Measurements from ENCODE around the gene CRYBB2. TPM values are rescaled to one million over a fixed set of nuclear protein-coding genes. Genes with fewer than 3 reads are reported as not detected.
"Not testable (repeated sequence)": the region's sequence is repeated elsewhere in the genome, so short reads cannot be mapped to it uniquely, and the experiment has no call there.

The CRYBB2 gene
- total RNA-seq, 2 experiments from 2014 or later, result not detected

DNA sequence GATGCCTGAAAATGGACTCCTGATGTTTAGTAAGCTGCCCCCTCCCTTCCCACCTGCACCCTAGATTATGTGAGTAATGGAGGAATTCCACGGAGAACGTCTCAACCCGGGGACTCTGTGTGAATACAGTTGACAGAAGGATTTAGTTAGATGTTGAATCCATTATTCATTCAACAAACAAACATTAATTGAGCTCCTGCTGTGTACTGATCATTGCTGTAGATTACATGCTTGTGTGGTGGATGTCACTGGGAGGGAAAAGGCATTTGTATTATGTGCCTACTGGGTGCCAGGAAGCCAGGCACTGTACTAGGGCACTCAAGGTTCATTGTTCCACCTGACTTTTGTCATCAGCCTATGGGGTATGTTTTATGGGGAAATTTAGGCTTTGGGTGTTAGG is 42.6 kb upstream of the CRYBB2 start:
- Histone ChIP-seq H3K4me3 (ENCODE audit: low read length) (no peak overlapping the region), H3K27me3 (ENCODE audit: control insufficient read depth in 1 of 2, insufficient read depth in 2 of 2, low read length in 2 of 2) (no peaks in the 10 kb centered on the region), H3K27ac (ENCODE audit: low read depth in 1 of 2, low read length in 2 of 2) (no peak overlapping the region), H3K36me3 (ENCODE audit: insufficient read depth, low read length) (no peaks in the 10 kb centered on the region), H3K4me1 (ENCODE audit: insufficient read depth, low read length) (no peaks in the 10 kb centered on the region), H3K9me3 (ENCODE audit: control insufficient read depth in 1 of 2, insufficient read depth in 1 of 2, low read length in 2 of 2) (peaks cover 0 to 20% of the 10 kb centered on the region in 2 experiments)
- Mint-ChIP-seq H3K27ac (no peak overlapping the region), H3K36me3 (ENCODE audit: low read depth) (peaks cover 77% of the 10 kb centered on the region), H3K4me1 (ENCODE audit: low read depth) (no peaks in the 10 kb centered on the region), H3K9me3 (no peaks in the 10 kb centered on the region), H3K4me3 (no peak overlapping the region), H3K27me3 (no peaks in the 10 kb centered on the region)
- TF ChIP-seq, protein P1, sequence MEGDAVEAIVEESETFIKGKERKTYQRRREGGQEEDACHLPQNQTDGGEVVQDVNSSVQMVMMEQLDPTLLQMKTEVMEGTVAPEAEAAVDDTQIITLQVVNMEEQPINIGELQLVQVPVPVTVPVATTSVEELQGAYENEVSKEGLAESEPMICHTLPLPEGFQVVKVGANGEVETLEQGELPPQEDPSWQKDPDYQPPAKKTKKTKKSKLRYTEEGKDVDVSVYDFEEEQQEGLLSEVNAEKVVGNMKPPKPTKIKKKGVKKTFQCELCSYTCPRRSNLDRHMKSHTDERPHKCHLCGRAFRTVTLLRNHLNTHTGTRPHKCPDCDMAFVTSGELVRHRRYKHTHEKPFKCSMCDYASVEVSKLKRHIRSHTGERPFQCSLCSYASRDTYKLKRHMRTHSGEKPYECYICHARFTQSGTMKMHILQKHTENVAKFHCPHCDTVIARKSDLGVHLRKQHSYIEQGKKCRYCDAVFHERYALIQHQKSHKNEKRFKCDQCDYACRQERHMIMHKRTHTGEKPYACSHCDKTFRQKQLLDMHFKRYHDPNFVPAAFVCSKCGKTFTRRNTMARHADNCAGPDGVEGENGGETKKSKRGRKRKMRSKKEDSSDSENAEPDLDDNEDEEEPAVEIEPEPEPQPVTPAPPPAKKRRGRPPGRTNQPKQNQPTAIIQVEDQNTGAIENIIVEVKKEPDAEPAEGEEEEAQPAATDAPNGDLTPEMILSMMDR (IDR thresholded peaks at IDR 0.05), result no peak
- no peak for DNase-seq
- intact Hi-C loops (cut with DNase I, micrococcal nuclease), result no loop called here
- ChIA-PET CTCF (no interaction called here), POLR2A (no interaction called here)
- ATAC-seq (ENCODE audit: poor library complexity), result no peak

DNA sequence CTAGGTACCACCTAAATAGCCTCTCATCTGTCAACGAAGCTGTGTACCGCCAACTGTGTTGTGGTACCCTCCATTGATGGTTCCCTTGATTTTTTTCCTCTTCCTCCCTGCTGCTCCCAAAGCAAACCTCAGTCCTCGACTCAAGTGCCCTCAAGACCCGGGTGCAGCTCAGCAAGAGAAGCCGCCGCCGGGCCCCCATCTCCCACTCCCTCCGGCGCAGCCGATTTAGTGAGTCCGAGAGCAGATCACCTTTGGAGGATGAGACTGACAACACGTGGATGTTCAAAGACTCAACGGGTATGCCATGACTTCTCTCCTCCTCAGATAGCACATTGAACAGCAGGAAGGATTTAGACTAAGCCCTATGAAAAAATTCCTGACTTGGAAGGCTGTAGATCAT is 42.2 kb upstream of the CRYBB2 start:
- Histone ChIP-seq H3K4me3 (ENCODE audit: low read length) (no peak overlapping the region), H3K9me3 (ENCODE audit: control insufficient read depth in 1 of 2, insufficient read depth in 1 of 2, low read length in 2 of 2) (peaks cover 0 to 20% of the 10 kb centered on the region in 2 experiments), H3K27ac (ENCODE audit: low read depth in 1 of 2, low read length in 2 of 2) (no peak overlapping the region), H3K4me1 (ENCODE audit: insufficient read depth, low read length) (no peaks in the 10 kb centered on the region), H3K27me3 (ENCODE audit: control insufficient read depth in 1 of 2, insufficient read depth in 2 of 2, low read length in 2 of 2) (no peaks in the 10 kb centered on the region), H3K36me3 (ENCODE audit: insufficient read depth, low read length) (no peaks in the 10 kb centered on the region)
- Mint-ChIP-seq H3K4me3 (no peak overlapping the region), H3K27ac (no peak overlapping the region), H3K4me1 (ENCODE audit: low read depth) (no peaks in the 10 kb centered on the region), H3K36me3 (ENCODE audit: low read depth) (peaks cover 75% of the 10 kb centered on the region), H3K27me3 (no peaks in the 10 kb centered on the region), H3K9me3 (no peaks in the 10 kb centered on the region)
- intact Hi-C loops (cut with DNase I, micrococcal nuclease), result no loop called here
- POLR2A ChIA-PET, result no interaction called here
- CTCF ChIA-PET, result no interaction called here
- TF ChIP-seq, protein P1 (IDR thresholded peaks at IDR 0.05), result no peak
- no peak for ATAC-seq (ENCODE audit: poor library complexity)
- no peak for DNase-seq

DNA sequence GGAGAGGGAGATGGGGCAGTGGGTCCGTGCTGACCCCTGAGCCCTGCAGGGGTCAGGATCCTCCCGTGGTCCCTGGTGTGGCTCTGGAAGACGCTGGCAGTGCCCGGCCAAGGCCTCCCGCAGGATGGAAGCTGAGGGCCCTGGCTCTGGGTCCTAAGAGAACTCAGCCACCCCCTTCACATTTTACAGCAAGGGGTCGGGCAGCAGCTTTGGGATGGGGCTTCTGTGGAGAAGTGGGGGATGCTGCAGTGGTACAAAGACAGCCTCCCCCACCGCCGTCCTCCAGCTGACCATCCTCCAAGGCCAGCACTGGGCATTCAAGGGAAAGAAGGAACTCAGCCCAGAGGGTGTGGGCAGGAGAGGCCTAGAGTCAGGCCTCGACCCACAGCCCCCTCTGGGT is 41.5 kb upstream of the CRYBB2 start:
- no peak for ATAC-seq (ENCODE audit: poor library complexity)
- Mint-ChIP-seq H3K4me1 (ENCODE audit: low read depth) (no peaks in the 10 kb centered on the region), H3K36me3 (ENCODE audit: low read depth) (peaks cover 71% of the 10 kb centered on the region), H3K9me3 (no peaks in the 10 kb centered on the region), H3K27me3 (no peaks in the 10 kb centered on the region), H3K27ac (no peak overlapping the region), H3K4me3 (no peak overlapping the region)
- Histone ChIP-seq H3K4me3 (ENCODE audit: low read length) (no peak overlapping the region), H3K27me3 (ENCODE audit: control insufficient read depth in 1 of 2, insufficient read depth in 2 of 2, low read length in 2 of 2) (no peaks in the 10 kb centered on the region), H3K9me3 (ENCODE audit: control insufficient read depth in 1 of 2, insufficient read depth in 1 of 2, low read length in 2 of 2) (peaks cover 0 to 20% of the 10 kb centered on the region in 2 experiments), H3K36me3 (ENCODE audit: insufficient read depth, low read length) (no peaks in the 10 kb centered on the region), H3K27ac (ENCODE audit: low read depth in 1 of 2, low read length in 2 of 2) (no peak overlapping the region), H3K4me1 (ENCODE audit: insufficient read depth, low read length) (no peaks in the 10 kb centered on the region)
- POLR2A ChIA-PET, result no interaction called here
- DNase-seq, result no peak
- CTCF ChIA-PET, result no interaction called here
- TF ChIP-seq, protein P1 (IDR thresholded peaks at IDR 0.05), result no peak
- intact Hi-C loops (cut with DNase I, micrococcal nuclease), result no loop called here

DNA sequence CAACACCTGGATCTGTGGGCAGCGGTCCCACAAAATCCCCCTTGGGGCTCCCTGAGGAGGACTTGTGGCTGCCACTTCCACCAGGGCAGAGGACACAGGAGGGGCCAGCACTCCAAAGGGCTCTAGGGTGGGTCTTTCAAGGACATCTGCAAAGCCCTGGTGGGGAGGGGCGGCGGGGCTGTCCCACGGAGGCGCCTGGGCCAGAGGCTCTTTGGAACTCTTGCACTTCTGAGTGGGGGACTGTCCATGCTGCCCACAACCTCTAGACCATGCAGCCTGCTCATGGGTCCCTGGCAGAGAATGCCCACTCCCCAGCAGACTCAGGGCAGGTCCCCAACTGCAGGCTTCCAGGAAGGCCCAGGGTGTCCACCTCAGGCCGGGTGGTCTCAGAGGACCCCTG is 41.1 kb upstream of the CRYBB2 start:
- H3K27me3 Mint-ChIP-seq; H3K27ac ChIP-seq (ENCODE audit: low read depth in 1 of 2, low read length in 2 of 2); H3K9me3 Mint-ChIP-seq; CTCF ChIA-PET; H3K36me3 ChIP-seq (ENCODE audit: insufficient read depth, low read length); intact Hi-C loops (cut with DNase I, micrococcal nuclease); H3K4me1 Mint-ChIP-seq (ENCODE audit: low read depth); H3K27ac Mint-ChIP-seq; POLR2A ChIA-PET; H3K27me3 ChIP-seq (ENCODE audit: control insufficient read depth in 1 of 2, insufficient read depth in 2 of 2, low read length in 2 of 2); H3K4me1 ChIP-seq (ENCODE audit: insufficient read depth, low read length): not testable (repeated sequence)
- Mint-ChIP-seq H3K36me3 (ENCODE audit: low read depth) (peaks cover 67% of the 10 kb centered on the region), H3K4me3 (peak overlapping the region; percentile 70)
- DNase-seq, result peak in 2 of 14 experiments; percentile 9 to 12
- ATAC-seq (ENCODE audit: poor library complexity), result peak; percentile 46
- Histone ChIP-seq H3K4me3 (ENCODE audit: low read length) (peak overlapping the region; percentile 41), H3K9me3 (ENCODE audit: control insufficient read depth in 1 of 2, insufficient read depth in 1 of 2, low read length in 2 of 2) (peaks cover 0 to 20% of the 10 kb centered on the region in 2 experiments)

DNA sequence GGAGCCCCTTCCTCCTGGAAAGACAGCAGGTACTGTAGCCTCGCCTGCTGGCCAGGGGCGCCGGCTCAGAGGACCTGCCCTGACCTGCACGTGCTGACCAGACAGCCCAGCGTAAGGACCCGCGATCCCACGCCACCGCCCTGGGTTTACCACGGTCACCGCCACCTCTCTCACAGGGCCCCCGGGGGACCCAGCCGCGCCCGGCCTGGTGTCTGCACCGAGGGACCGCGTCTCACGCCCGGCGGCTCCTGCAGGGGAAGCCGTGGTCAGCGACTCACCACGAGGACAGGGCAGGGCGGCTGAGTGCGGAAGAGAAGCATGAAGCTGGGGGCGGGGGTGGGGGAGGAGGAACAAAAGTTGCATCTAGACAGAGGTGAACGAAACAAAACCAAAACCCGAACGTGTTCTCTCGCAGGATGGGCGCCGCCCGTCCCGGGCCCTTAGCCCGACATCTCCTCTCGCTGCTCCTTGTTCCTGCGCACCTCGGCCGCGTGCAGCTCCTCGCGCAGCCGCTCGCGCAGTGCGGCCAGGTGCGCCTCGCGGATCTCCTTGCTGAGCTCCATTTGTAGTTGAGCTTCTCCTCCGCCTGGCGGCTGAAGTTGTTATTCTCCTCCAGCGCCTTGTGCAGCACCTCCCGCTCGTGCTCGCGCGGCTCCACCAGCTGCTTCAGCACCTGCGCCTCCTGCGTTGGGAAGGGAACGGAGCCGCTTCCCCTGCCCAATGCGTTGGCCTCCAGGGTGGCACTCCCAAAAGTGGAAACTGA is 40.4 kb upstream of the CRYBB2 start:
- H3K9me3 Mint-ChIP-seq; H3K27ac Mint-ChIP-seq; CTCF ChIA-PET; H3K27me3 Mint-ChIP-seq; H3K36me3 ChIP-seq (ENCODE audit: insufficient read depth, low read length); DNase-seq; H3K27ac ChIP-seq (ENCODE audit: low read depth in 1 of 2, low read length in 2 of 2); H3K4me3 Mint-ChIP-seq; POLR2A ChIA-PET; H3K4me1 ChIP-seq (ENCODE audit: insufficient read depth, low read length); H3K27me3 ChIP-seq (ENCODE audit: control insufficient read depth in 1 of 2, insufficient read depth in 2 of 2, low read length in 2 of 2); intact Hi-C loops (cut with DNase I, micrococcal nuclease); H3K4me1 Mint-ChIP-seq (ENCODE audit: low read depth): not testable (repeated sequence)
- H3K4me3 ChIP-seq (ENCODE audit: low read length), result peak overlapping the region; percentile 32
- ATAC-seq (ENCODE audit: poor library complexity), result peak; percentile 58
- peaks cover 66% of the 10 kb centered on the region for H3K36me3 Mint-ChIP-seq (ENCODE audit: low read depth)
- H3K9me3 ChIP-seq (ENCODE audit: control insufficient read depth in 1 of 2, insufficient read depth in 1 of 2, low read length in 2 of 2), result peaks cover 0 to 20% of the 10 kb centered on the region in 2 experiments

Data from CD4-positive, alpha-beta T cell (primary cell).